HEK293 (cell line): ENCODE data around the gene GNB3.
A peak's percentile ranks its signal among the peaks of the same experiment; 100 is the strongest.

Source experiments
- FEZF1 ChIP-seq: fragments of 450-650 bp; formaldehyde crosslinking; IDR thresholded peaks from 2 replicates; pipeline ENCODE4 v1.5.1; 2016; ENCODE audit warnings: missing biosample characterization, missing genetic modification characterization
- GLIS1 ChIP-seq: fragments of 450-650 bp; formaldehyde crosslinking; IDR thresholded peaks from 2 replicates; pipeline ENCODE4 v1.5.1; 2016; ENCODE audit warnings: missing biosample characterization, missing genetic modification characterization
- KLF9 ChIP-seq: fragments of 450-650 bp; formaldehyde crosslinking; IDR thresholded peaks from 2 replicates; pipeline ENCODE4 v1.5.1; 2016; ENCODE audit warnings: missing biosample characterization, missing genetic modification characterization, low read depth
- PRDM1 ChIP-seq: fragments of 450-650 bp; formaldehyde crosslinking; IDR thresholded peaks from 2 replicates; pipeline ENCODE4; 2016; ENCODE audit warnings: missing biosample characterization, missing genetic modification characterization
- SP7 ChIP-seq: fragments of 450-650 bp; formaldehyde crosslinking; IDR thresholded peaks from 2 replicates; pipeline ENCODE4 v1.5.1; 2016; ENCODE audit warnings: missing biosample characterization, missing genetic modification characterization
- ZBTB44 ChIP-seq: fragments of 450-650 bp; IDR thresholded peaks from 2 replicates; pipeline ENCODE4 v1.5.1; 2018; ENCODE audit warnings: missing biosample characterization, mild to moderate bottlenecking, missing genetic modification characterization
- ZBTB48 ChIP-seq: fragments of 450-650 bp; formaldehyde crosslinking; IDR thresholded peaks from 2 replicates; pipeline ENCODE4 v1.5.1; 2016; ENCODE audit warnings: missing biosample characterization, missing genetic modification characterization
- ZBTB8A ChIP-seq: fragments of 450-650 bp; formaldehyde crosslinking; IDR thresholded peaks from 2 replicates; pipeline ENCODE4 v1.5.1; 2016; ENCODE audit warnings: missing biosample characterization, missing genetic modification characterization
- ZFP37 ChIP-seq: fragments of 450-650 bp; formaldehyde crosslinking; IDR thresholded peaks from 2 replicates; pipeline ENCODE4 v1.5.1; 2016; ENCODE audit warnings: missing biosample characterization, missing genetic modification characterization
- ZNF112 ChIP-seq: fragments of 450-650 bp; formaldehyde crosslinking; IDR thresholded peaks from 2 replicates; pipeline ENCODE4 v1.5.0; 2017; ENCODE audit warnings: missing biosample characterization, missing genetic modification characterization
- ZNF138 ChIP-seq: fragments of 450-650 bp; formaldehyde crosslinking; IDR thresholded peaks from 2 replicates; pipeline ENCODE4 v1.5.1; 2016; ENCODE audit warnings: missing biosample characterization, missing genetic modification characterization, borderline replicate concordance
- ZNF140 ChIP-seq: fragments of 450-650 bp; formaldehyde crosslinking; IDR thresholded peaks from 2 replicates; pipeline ENCODE4 v1.5.1; 2016; ENCODE audit warnings: missing biosample characterization, missing genetic modification characterization
- ZNF146 ChIP-seq: fragments of 450-650 bp; formaldehyde crosslinking; IDR thresholded peaks from 2 replicates; pipeline ENCODE4 v1.5.1; 2016; ENCODE audit warnings: missing biosample characterization, missing genetic modification characterization
- ZNF175 ChIP-seq: fragments of 450-650 bp; formaldehyde crosslinking; IDR thresholded peaks from 2 replicates; pipeline ENCODE4 v1.5.1; 2016; ENCODE audit warnings: missing biosample characterization, missing genetic modification characterization
- ZNF223 ChIP-seq: fragments of 450-650 bp; formaldehyde crosslinking; IDR thresholded peaks from 2 replicates; pipeline ENCODE4 v1.5.1; 2016; ENCODE audit warnings: missing biosample characterization, missing genetic modification characterization
- ZNF366 ChIP-seq: fragments of 450-650 bp; formaldehyde crosslinking; conservative IDR thresholded peaks from 2 replicates; pipeline ENCODE4 v1.5.1; 2016; ENCODE audit warnings: missing biosample characterization, missing genetic modification characterization
- ZNF398 ChIP-seq: fragments of 450-650 bp; formaldehyde crosslinking; IDR thresholded peaks from 2 replicates; pipeline ENCODE4 v1.5.1; 2017; ENCODE audit warnings: missing biosample characterization, missing genetic modification characterization
- ZNF48 ChIP-seq: fragments of 450-650 bp; formaldehyde crosslinking; IDR thresholded peaks from 2 replicates; pipeline ENCODE4 v1.5.1; 2016; ENCODE audit warnings: missing biosample characterization, missing genetic modification characterization
- ZNF530 ChIP-seq: fragments of 450-650 bp; formaldehyde crosslinking; IDR thresholded peaks from 2 replicates; pipeline ENCODE4 v1.5.1; 2016; ENCODE audit warnings: low read depth, missing biosample characterization, missing genetic modification characterization
- ZNF558 ChIP-seq: fragments of 450-650 bp; formaldehyde crosslinking; IDR thresholded peaks from 2 replicates; pipeline ENCODE4 v1.5.1; 2016; ENCODE audit warnings: missing biosample characterization, missing genetic modification characterization
- ZNF600 ChIP-seq: fragments of 450-650 bp; formaldehyde crosslinking; IDR thresholded peaks from 2 replicates; pipeline ENCODE4 v1.5.1; 2016; ENCODE audit warnings: missing biosample characterization, missing genetic modification characterization
- ZNF629 ChIP-seq: fragments of 450-650 bp; formaldehyde crosslinking; IDR thresholded peaks from 2 replicates; pipeline ENCODE4 v1.5.1; 2017; ENCODE audit warnings: missing biosample characterization, missing genetic modification characterization
- ZNF658 ChIP-seq: fragments of 450-650 bp; formaldehyde crosslinking; IDR thresholded peaks from 2 replicates; pipeline ENCODE4; 2016; ENCODE audit warnings: missing biosample characterization, missing genetic modification characterization
- ZNF660 ChIP-seq: fragments of 450-650 bp; IDR thresholded peaks from 2 replicates; pipeline ENCODE4 v1.5.1; 2018; ENCODE audit warnings: missing biosample characterization, mild to moderate bottlenecking, missing genetic modification characterization
- ZNF704 ChIP-seq: fragments of 450-650 bp; formaldehyde crosslinking; IDR thresholded peaks from 2 replicates; pipeline ENCODE4 v1.5.1; 2016; ENCODE audit warnings: missing biosample characterization, missing genetic modification characterization
- ZNF768 ChIP-seq: fragments of 450-650 bp; formaldehyde crosslinking; IDR thresholded peaks from 2 replicates; pipeline ENCODE4 v1.5.1; 2018; ENCODE audit warnings: missing biosample characterization, mild to moderate bottlenecking, missing genetic modification characterization
- ZNF830 ChIP-seq: fragments of 450-650 bp; IDR thresholded peaks from 2 replicates; pipeline ENCODE4 v1.5.0; 2018; ENCODE audit warnings: missing biosample characterization, missing genetic modification characterization, low read depth, mild to moderate bottlenecking, moderate library complexity
- ZSCAN16 ChIP-seq: fragments of 450-650 bp; formaldehyde crosslinking; IDR thresholded peaks from 2 replicates; pipeline ENCODE4 v1.5.1; 2016; ENCODE audit warnings: missing biosample characterization, missing genetic modification characterization
- ZSCAN23 ChIP-seq: fragments of 450-650 bp; formaldehyde crosslinking; IDR thresholded peaks from 2 replicates; pipeline ENCODE4 v1.5.1; 2016; ENCODE audit warnings: missing biosample characterization, missing genetic modification characterization
- ZSCAN30 ChIP-seq: fragments of 450-650 bp; IDR thresholded peaks from 2 replicates; pipeline ENCODE4 v1.5.1; 2018; ENCODE audit warnings: missing biosample characterization, mild to moderate bottlenecking, missing genetic modification characterization, moderate library complexity
- TF ChIP-seq, protein P1 (sequence below): fragments of 450-650 bp; formaldehyde crosslinking; IDR thresholded peaks from 2 replicates; pipeline ENCODE4 v1.5.1; 2016; ENCODE audit warnings: missing biosample characterization, missing genetic modification characterization, borderline replicate concordance

GNB3 gene

GRCh38 chr12:6873094-6874014 lies 32.6 kb downstream of the GNB3 start, which contains the start of gene SPSB2 (continued):
- TF ChIP-seq ZBTB8A (tag by site-specific recombination) (peak; percentile 90), ZNF48 (tag by site-specific recombination) (no peak), GLIS1 (tag by site-specific recombination) (peak; percentile 53), ZNF140 (tag by site-specific recombination) (no peak), ZNF530 (tag by site-specific recombination) (no peak), ZNF658 (tag by site-specific recombination) (no peak), ZNF768 (tag by site-specific recombination) (no peak), ZSCAN16 (tag by site-specific recombination) (no peak), PRDM1 (tag by site-specific recombination) (no peak), SP7 (tag by site-specific recombination) (peak; percentile 73; the same call in 1 of the 2 replicates), ZSCAN30 (0 out of 2 replicates have a peak, but pooled peaks have one; percentile 13), ZNF660 (tag by site-specific recombination) (peak; percentile 60; the same call in 1 of the 2 replicates), ZNF138 (no peak), ZBTB44 (peak; percentile 59), ZNF629 (tag by site-specific recombination) (peak; percentile 72), ZSCAN23 (tag by site-specific recombination) (0 out of 2 replicates have a peak, but pooled peaks have one; percentile 16), ZNF398 (tag by site-specific recombination) (no peak), ZNF558 (tag by site-specific recombination) (no peak), ZNF830 (tag by site-specific recombination) (no peak), ZNF366 (tag by site-specific recombination) (0 out of 2 replicates have a peak, but pooled peaks have one; percentile 28), ZFP37 (tag by site-specific recombination) (no peak), ZNF175 (tag by site-specific recombination) (no peak), ZNF146 (tag by site-specific recombination) (no peak), ZNF223 (tag by site-specific recombination) (peak; percentile 93), FEZF1 (tag by site-specific recombination) (no peak), ZBTB48 (tag by site-specific recombination) (peak; percentile 88), KLF9 (tag by site-specific recombination) (peak; percentile 99), ZNF600 (tag by site-specific recombination) (no peak), ZNF704 (tag by site-specific recombination) (0 out of 2 replicates have a peak, but pooled peaks have one; percentile 55), ZNF112 (tag by site-specific recombination) (no peak)
- TF ChIP-seq, protein P1, sequence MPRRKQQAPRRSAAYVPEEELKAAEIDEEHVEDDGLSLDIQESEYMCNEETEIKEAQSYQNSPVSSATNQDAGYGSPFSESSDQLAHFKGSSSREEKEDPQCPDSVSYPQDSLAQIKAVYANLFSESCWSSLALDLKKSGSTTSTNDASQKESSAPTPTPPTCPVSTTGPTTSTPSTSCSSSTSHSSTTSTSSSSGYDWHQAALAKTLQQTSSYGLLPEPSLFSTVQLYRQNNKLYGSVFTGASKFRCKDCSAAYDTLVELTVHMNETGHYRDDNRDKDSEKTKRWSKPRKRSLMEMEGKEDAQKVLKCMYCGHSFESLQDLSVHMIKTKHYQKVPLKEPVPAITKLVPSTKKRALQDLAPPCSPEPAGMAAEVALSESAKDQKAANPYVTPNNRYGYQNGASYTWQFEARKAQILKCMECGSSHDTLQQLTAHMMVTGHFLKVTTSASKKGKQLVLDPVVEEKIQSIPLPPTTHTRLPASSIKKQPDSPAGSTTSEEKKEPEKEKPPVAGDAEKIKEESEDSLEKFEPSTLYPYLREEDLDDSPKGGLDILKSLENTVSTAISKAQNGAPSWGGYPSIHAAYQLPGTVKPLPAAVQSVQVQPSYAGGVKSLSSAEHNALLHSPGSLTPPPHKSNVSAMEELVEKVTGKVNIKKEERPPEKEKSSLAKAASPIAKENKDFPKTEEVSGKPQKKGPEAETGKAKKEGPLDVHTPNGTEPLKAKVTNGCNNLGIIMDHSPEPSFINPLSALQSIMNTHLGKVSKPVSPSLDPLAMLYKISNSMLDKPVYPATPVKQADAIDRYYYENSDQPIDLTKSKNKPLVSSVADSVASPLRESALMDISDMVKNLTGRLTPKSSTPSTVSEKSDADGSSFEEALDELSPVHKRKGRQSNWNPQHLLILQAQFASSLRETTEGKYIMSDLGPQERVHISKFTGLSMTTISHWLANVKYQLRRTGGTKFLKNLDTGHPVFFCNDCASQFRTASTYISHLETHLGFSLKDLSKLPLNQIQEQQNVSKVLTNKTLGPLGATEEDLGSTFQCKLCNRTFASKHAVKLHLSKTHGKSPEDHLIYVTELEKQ, result no peak
